HepG2 (cell line): ENCODE data around the gene GBE1. TPM values are rescaled to one million over a fixed set of nuclear protein-coding genes. Genes with fewer than 3 reads are reported as not detected.

Source experiments
- ATAC-seq: fragments of 200-7000 bp; cut with Tn5 transposase; 3 replicates; pipeline ENCODE4 v1.9.1; 2020; ENCODE audit warnings: mild to moderate bottlenecking, moderate library complexity
- BruUV-seq: library from RNA; stranded (reverse); fragments of 400-500 nt; replicated peaks from 2 replicates; lab custom pipeline; 2021; lab: Mats Ljungman, UMichigan
- CTCF ChIA-PET: fragments of 300-600 bp; formaldehyde crosslinking; extraction: SDS; loops from one replicate; lab custom pipeline; 2021; ENCODE audit warnings: low total read pairs, inconsistent platforms, low intra/inter-chr PET ratio; lab: Yijun Ruan, JAX
- POLR2A ChIA-PET: fragments of 350-600 bp; sonication (Branson Sonifier 250); formaldehyde crosslinking; loops from one replicate; lab custom pipeline; 2020; ENCODE audit warnings: antibody characterized with exemption, inconsistent platforms; lab: Yijun Ruan, JAX
- DNase-seq: peaks from one replicate; pipeline ENCODE4 v3.0.0-alpha.2; 2015; ENCODE audit warnings: low spot score
- FAIRE-seq: peaks from 3 replicates; lab custom pipeline; 2011; peaks lifted over from hg19 to GRCh38; lab: Jason Lieb, UNC
- H2AFZ ChIP-seq: one replicate; pipeline ENCODE4 v1.6.1; 2011; ENCODE audit warnings: low read length, inconsistent platforms
- H3K27ac ChIP-seq: fragments of 300-600 bp; 3 replicates; pipeline ENCODE4 v1.8.0; 2011; ENCODE audit warnings: mixed run types, mild to moderate bottlenecking, mixed read lengths, low read length, inconsistent platforms; ENCODE audit not compliant: insufficient read depth; ENCODE audit errors: extremely low read length
- H3K27me3 ChIP-seq, 2 experiments: fragments of 200-600 bp in 1 of 2; 2 replicates in 1 of 2; 3 replicates in 1 of 2; pipeline versions ENCODE4 v1.6.0 to v1.8.0; 2011; ENCODE audit warnings: low read length in 2 of 2, mild to moderate bottlenecking in 2 of 2, moderate library complexity in 2 of 2, inconsistent platforms in 1 of 2; ENCODE audit not compliant: insufficient read depth in 2 of 2, control insufficient read depth in 1 of 2
- H3K36me3 ChIP-seq, 2 experiments: fragments of 200-600 bp in 1 of 2; replicated peaks in 1 of 2; 2 replicates in 1 of 2; 3 replicates in 1 of 2; pipeline versions ENCODE4 v1.5.1 to v1.8.0; 2011; ENCODE audit warnings: low read length in 2 of 2, inconsistent platforms in 1 of 2; ENCODE audit not compliant: insufficient read depth in 2 of 2, control insufficient read depth in 1 of 2
- H3K4me1 ChIP-seq: 2 replicates; pipeline ENCODE4 v1.5.1; 2012; ENCODE audit warnings: low read length, inconsistent platforms; ENCODE audit not compliant: insufficient read depth
- H3K4me2 ChIP-seq: 2 replicates; pipeline ENCODE4 v1.6.0; 2011; ENCODE audit warnings: low read depth, low read length, inconsistent platforms
- H3K4me3 ChIP-seq, 3 experiments: fragments of 200-600 bp in 1 of 3; sonication (generic), shearing (Covaris generic) in 1 of 3; replicated peaks in 1 of 3; 2 replicates each; pipeline ENCODE4 v1.5.1; 2011 to 2016; ENCODE audit warnings: low read length in 3 of 3, inconsistent platforms in 2 of 3, low read depth in 2 of 3, mild to moderate bottlenecking in 2 of 3, control low read depth in 1 of 3, mixed read lengths in 1 of 3; ENCODE audit not compliant: insufficient read depth in 1 of 3
- H3K79me2 ChIP-seq: one replicate; pipeline ENCODE4 v1.6.1; 2011; ENCODE audit warnings: low read length, inconsistent platforms; ENCODE audit not compliant: insufficient read depth
- H3K9ac ChIP-seq: 2 replicates; pipeline ENCODE4 v1.6.0; 2011; ENCODE audit warnings: mild to moderate bottlenecking, low read depth, low read length, inconsistent platforms; ENCODE audit not compliant: insufficient read depth
- H3K9me3 ChIP-seq: 2 replicates; pipeline ENCODE4 v1.5.1; 2012; ENCODE audit warnings: mild to moderate bottlenecking, low read length
- H4K20me1 ChIP-seq: 2 replicates; pipeline ENCODE4 v1.6.0; 2011; ENCODE audit warnings: inconsistent platforms, mild to moderate bottlenecking, low read length, moderate library complexity; ENCODE audit not compliant: insufficient read depth
- HNRNPLL ChIP-seq: fragments of 200-400 bp; formaldehyde crosslinking; IDR thresholded peaks from 2 replicates; pipeline ENCODE4 v1.6.1; 2017; ENCODE audit warnings: mild to moderate bottlenecking, low read depth, low read length; ENCODE audit not compliant: poor library complexity, severe bottlenecking
- KDM3A ChIP-seq: IDR thresholded peaks from 2 replicates; pipeline ENCODE4 v1.6.1; 2018; ENCODE audit warnings: low read depth, missing compliant biosample characterization
- MAZ ChIP-seq, 2 experiments: sonication (generic) in 1 of 2; formaldehyde crosslinking in 1 of 2; IDR thresholded peaks; 2 replicates each; pipeline versions ENCODE4 v1.5.0 to v1.6.1; 2012 to 2020; ENCODE audit warnings: low read depth in 2 of 2, mild to moderate bottlenecking in 2 of 2, borderline replicate concordance in 1 of 2, improper control_type of control experiment in 1 of 2, low read length in 1 of 2, missing genetic modification reagents in 1 of 2, moderate library complexity in 1 of 2
- MXD3 ChIP-seq: IDR thresholded peaks from 2 replicates; pipeline ENCODE4 v1.6.1; 2016; ENCODE audit warnings: mild to moderate bottlenecking, missing biosample characterization, missing genetic modification reagents
- NFAT5 ChIP-seq: sonication (generic); formaldehyde crosslinking; IDR thresholded peaks from 2 replicates; pipeline ENCODE4 v1.4.0; 2020; ENCODE audit warnings: missing genetic modification reagents
- PAWR ChIP-seq: sonication (generic); formaldehyde crosslinking; IDR thresholded peaks from 2 replicates; pipeline ENCODE4 v1.4.0; 2020; ENCODE audit warnings: missing genetic modification reagents, mild to moderate bottlenecking, borderline replicate concordance
- ZNF616 ChIP-seq: sonication (generic); formaldehyde crosslinking; IDR thresholded peaks from 2 replicates; pipeline ENCODE4 v1.5.0; 2020; ENCODE audit warnings: low read depth, mild to moderate bottlenecking, missing genetic modification reagents
- WGBS: methylation state at CpG from one replicate; pipeline ENCODE4 v1.1.6; 2017; ENCODE audit warnings: low lambda C conversion rate; 5-methylcytosine and 5-hydroxymethylcytosine counted together
- in situ Hi-C: cut with HindIII; loops from 2 replicates; pipeline ENCODE4 v1.10.0; 2017; ENCODE audit warnings: low pct_unique_long_range_greater_than_20kb; ENCODE audit not compliant: extremely low pct_ligation_motif_present
- intact Hi-C: fragments of 100-400 bp; cut with micrococcal nuclease; formaldehyde crosslinking; loops from one replicate; pipeline ENCODE4 v1.10.0; 2022; ENCODE audit not compliant: unreplicated experiment
- polyA plus RNA-seq, 8 experiments: library from polyadenylated mRNA; depleted of rRNA in 3 of 8; stranded (reverse) in 7 of 8; unstranded in 1 of 8; fragments of >200 nt; fragmentation: Illumina TruSeq in 4 of 8; extraction: Trizol in 4 of 8; gene quantifications; 2 replicates each; pipeline versions ENCODE4 v1.2.1 to v1.2.3, GENCODE V29; 2011 to 2016; ENCODE audit warnings: low read depth in 4 of 8, missing spikeins in 1 of 8, mixed read lengths in 1 of 8; ENCODE audit not compliant: insufficient read depth in 1 of 8
- total RNA-seq, 5 experiments: library from RNA; depleted of rRNA; stranded (reverse); fragments of >200 nt; fragmentation: Illumina TruSeq; extraction: Trizol; gene quantifications; 2 replicates each; pipeline ENCODE4 v1.2.3, GENCODE V29; 2016; ENCODE audit warnings: low read depth in 1 of 5

The GBE1 gene
- total and polyA plus RNA-seq, 2 of the 13 experiments (the other 11 are each of a cell fraction or from before 2014, with no cell fraction given), result 22.9 to 36.1 TPM

DNA sequence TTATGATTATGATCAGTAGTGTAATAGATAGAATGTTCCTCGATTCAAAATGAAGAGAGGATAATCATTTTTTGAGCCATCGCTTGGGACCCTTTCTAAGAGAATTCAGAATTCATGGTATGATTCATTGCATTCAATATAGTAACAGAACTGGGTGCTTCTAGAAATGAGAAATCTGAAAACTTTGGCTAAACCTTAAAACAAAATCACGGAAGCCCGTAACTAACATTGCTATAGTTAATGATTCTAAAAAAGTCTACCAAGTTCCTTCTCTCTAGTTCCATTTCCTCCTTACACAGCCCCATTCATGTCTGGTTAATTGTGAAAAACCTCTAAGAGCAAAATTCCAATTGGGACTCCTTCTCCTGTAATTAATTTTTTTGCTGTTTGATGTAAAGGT, 217.1 kb downstream of the GBE1 start:
- Histone ChIP-seq H3K79me2 (no peaks in the 10 kb centered on the region), H3K4me3 (no peak overlapping the region), H3K27me3 (no peaks in the 10 kb centered on the region), H3K4me1 (no peaks in the 10 kb centered on the region), H4K20me1 (no peaks in the 10 kb centered on the region), H3K9ac (no peak overlapping the region), H3K4me2 (no peak overlapping the region), H3K9me3 (peaks cover 9% of the 10 kb centered on the region), H2AFZ (no peak overlapping the region), H3K27ac (no peak overlapping the region)
- ChIA-PET CTCF (no interaction called here), POLR2A (no interaction called here)
- intact Hi-C loops, result no loop called here
- WGBS, result 94% methylated on average over 4 of the region's 4 CpGs
- ATAC-seq, result no peak
- no TSS peak for BruUV-seq
- TF ChIP-seq NFAT5 (CRISPR knock-in tag) (no peak), MAZ (IDR thresholded peaks at IDR 0.05; ENCODE audit: borderline replicate concordance, low read depth, low read length) (no peak), MAZ (CRISPR knock-in tag; IDR thresholded peaks at IDR 0.05; ENCODE audit: low read depth) (no peak), MXD3 (CRISPR knock-in tag) (no peak), PAWR (CRISPR knock-in tag) (no peak), ZNF616 (CRISPR knock-in tag) (no peak), KDM3A (CRISPR knock-in tag) (no peak), HNRNPLL (no peak)
- TF ChIP-seq, all 625 proteins: peak for 0
- no peak for FAIRE-seq
- no peak for DNase-seq
- H3K36me3 ChIP-seq, result no peaks in the 10 kb centered on the region
- in situ Hi-C loops, result no loop called here
